Measurements from ENCODE around the gene SP3. TPM values are rescaled to one million over a fixed set of nuclear protein-coding genes. Genes with fewer than 3 reads are reported as not detected.

The SP3 gene
- total RNA-seq, 1 experiment from 2014 or later = 73.8 TPM

GRCh38 chr2:173884025-173884802 is 81.0 kb downstream of the SP3 start:
- ChIA-PET POLR2A (interaction anchor here (0.6 to 1.0 kb wide), 2 partner anchors 71 to 174 kb away, joined by 3 read pairs; no protein-coding TSS in a partner anchor), CTCF (interaction anchor here (0.6 to 1.2 kb wide), 8 partner anchors 11 to 495 kb away, joined by 3 to 5 read pairs (median 3); no protein-coding TSS in a partner anchor)
- Mint-ChIP-seq H3K9me3 (ENCODE audit: unreplicated experiment) (no peaks in the 10 kb centered on the region), H3K36me3 (ENCODE audit: insufficient read depth, unreplicated experiment) (no peaks in the 10 kb centered on the region), H3K4me3 (ENCODE audit: unreplicated experiment) (no peak overlapping the region), H3K4me1 (ENCODE audit: insufficient read depth, unreplicated experiment) (no peaks in the 10 kb centered on the region), H3K27ac (ENCODE audit: low read depth, unreplicated experiment) (no peak overlapping the region), H3K27me3 (ENCODE audit: insufficient read depth, unreplicated experiment) (no peaks in the 10 kb centered on the region)
- TF ChIP-seq CTCF (IDR thresholded peaks at IDR 0.05; ENCODE audit: unreplicated experiment) = peak; percentile 67
- intact Hi-C loops (cut with micrococcal nuclease) = loop anchor here (2.0 to 5.0 kb wide), 3 partner anchors 153 to 457 kb away; no protein-coding TSS in a partner anchor
- BruUV-seq (replicated peaks) = no TSS peak
- DNase-seq (ENCODE audit: unreplicated experiment) = peak; percentile 68

GRCh38 chr2:173881886-173882285 is 83.3 kb downstream of the SP3 start:
- Mint-ChIP-seq H3K27ac (ENCODE audit: low read depth, unreplicated experiment) (no peak overlapping the region), H3K36me3 (ENCODE audit: insufficient read depth, unreplicated experiment) (no peaks in the 10 kb centered on the region), H3K4me3 (ENCODE audit: unreplicated experiment) (no peak overlapping the region), H3K27me3 (ENCODE audit: insufficient read depth, unreplicated experiment) (no peaks in the 10 kb centered on the region), H3K9me3 (ENCODE audit: unreplicated experiment) (no peaks in the 10 kb centered on the region), H3K4me1 (ENCODE audit: insufficient read depth, unreplicated experiment) (no peaks in the 10 kb centered on the region)
- no peak for DNase-seq (ENCODE audit: unreplicated experiment)
- ChIA-PET CTCF (interaction anchor here (0.6 kb wide), 3 partner anchors 15 to 435 kb away, joined by 3 to 10 read pairs (median 3); no protein-coding TSS in a partner anchor), POLR2A (interaction anchor here (0.6 to 1.4 kb wide), 3 partner anchors 9 to 156 kb away, joined by 3 to 4 read pairs (median 3); no protein-coding TSS in a partner anchor)
- BruUV-seq (replicated peaks) = no TSS peak
- TF ChIP-seq CTCF (IDR thresholded peaks at IDR 0.05; ENCODE audit: unreplicated experiment) = no peak
- intact Hi-C loops (cut with micrococcal nuclease) = loop anchor here (5.0 kb wide), 2 partner anchors 155 to 310 kb away; no protein-coding TSS in a partner anchor

- ChIA-PET POLR2A (interaction anchor here (0.8 to 1.4 kb wide), 2 partner anchors 9 to 156 kb away, joined by 3 read pairs; no protein-coding TSS in a partner anchor), CTCF (interaction anchor here (0.6 kb wide), 2 partner anchors 14 to 188 kb away, joined by 3 read pairs; no protein-coding TSS in a partner anchor)
- Mint-ChIP-seq H3K4me3 (ENCODE audit: unreplicated experiment) (no peak overlapping the region), H3K27me3 (ENCODE audit: insufficient read depth, unreplicated experiment) (no peaks in the 10 kb centered on the region), H3K36me3 (ENCODE audit: insufficient read depth, unreplicated experiment) (no peaks in the 10 kb centered on the region), H3K9me3 (ENCODE audit: unreplicated experiment) (no peaks in the 10 kb centered on the region), H3K4me1 (ENCODE audit: insufficient read depth, unreplicated experiment) (no peaks in the 10 kb centered on the region), H3K27ac (ENCODE audit: low read depth, unreplicated experiment) (no peak overlapping the region)
- TF ChIP-seq CTCF (IDR thresholded peaks at IDR 0.05; ENCODE audit: unreplicated experiment) = no peak
- peak; percentile 71 for DNase-seq (ENCODE audit: unreplicated experiment)
- intact Hi-C loops (cut with micrococcal nuclease) = loop anchor here (5.0 kb wide), 2 partner anchors 156 to 309 kb away; no protein-coding TSS in a partner anchor
- BruUV-seq (replicated peaks) = no TSS peak
These were observed 83.7 kb downstream of the SP3 start for GRCh38 chr2:173881461-173881860.

GRCh38 chr2:173880561-173880960 is 84.6 kb downstream of the SP3 start:
- BruUV-seq (replicated peaks) = no TSS peak
- H3K27me3 Mint-ChIP-seq (ENCODE audit: insufficient read depth, unreplicated experiment) = no peaks in the 10 kb centered on the region
- POLR2A ChIA-PET = interaction anchor here (0.5 kb wide), 1 partner anchor 223 kb away, joined by 3 read pairs; no protein-coding TSS in a partner anchor
- no peaks in the 10 kb centered on the region for H3K9me3 Mint-ChIP-seq (ENCODE audit: unreplicated experiment)
- no peak overlapping the region for H3K27ac Mint-ChIP-seq (ENCODE audit: low read depth, unreplicated experiment)
- DNase-seq (ENCODE audit: unreplicated experiment) = no peak
- H3K4me3 Mint-ChIP-seq (ENCODE audit: unreplicated experiment) = no peak overlapping the region
- CTCF ChIA-PET = interaction anchor here (0.7 kb wide), 1 partner anchor 412 kb away, joined by 3 read pairs; no protein-coding TSS in a partner anchor
- intact Hi-C loops (cut with micrococcal nuclease) = loop anchor here (5.0 kb wide), 2 partner anchors 157 to 308 kb away; no protein-coding TSS in a partner anchor
- no peaks in the 10 kb centered on the region for H3K4me1 Mint-ChIP-seq (ENCODE audit: insufficient read depth, unreplicated experiment)
- no peak for TF ChIP-seq CTCF (IDR thresholded peaks at IDR 0.05; ENCODE audit: unreplicated experiment)
- H3K36me3 Mint-ChIP-seq (ENCODE audit: insufficient read depth, unreplicated experiment) = no peaks in the 10 kb centered on the region

All from MCF 10A (cell line).